ENCODE data around the gene TSPAN14. TPM values are rescaled to one million over a fixed set of nuclear protein-coding genes. Genes with fewer than 3 reads are reported as not detected.

TSPAN14 gene
- total and polyA plus RNA-seq, 2 of the 13 experiments (the other 11 are each of a cell fraction or from before 2014, with no cell fraction given), result 24.1 to 80.6 TPM

DNA sequence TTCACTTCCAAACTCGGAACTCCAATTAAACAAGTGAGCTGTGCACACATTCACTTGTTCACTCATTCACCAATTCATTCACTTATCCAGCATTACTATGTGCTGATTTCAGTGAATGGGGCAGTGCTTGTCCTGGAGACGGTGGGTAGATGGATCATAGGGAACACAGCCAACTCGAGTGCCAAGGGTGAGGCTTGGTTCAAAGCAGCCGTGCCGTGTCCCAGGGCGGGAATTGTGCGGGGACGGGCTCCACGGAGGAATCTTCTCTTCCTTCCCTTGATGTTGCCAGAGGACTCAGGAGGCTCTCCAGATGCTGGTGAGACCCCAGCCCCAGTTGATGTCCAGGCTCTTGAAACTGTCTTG is 86.5 kb downstream of the TSPAN14 start:
- no peaks in the 10 kb centered on the region for H3K4me1 ChIP-seq (ENCODE audit: insufficient read depth, low read length)
- H3K9me3 ChIP-seq (ENCODE audit: low read length), result no peaks in the 10 kb centered on the region
- no peaks in the 10 kb centered on the region for H3K79me2 ChIP-seq (ENCODE audit: insufficient read depth, low read length)
- DNase-seq (ENCODE audit: low spot score) (no peak), FAIRE-seq (no peak), ATAC-seq (no peak)
- H3K4me3 ChIP-seq (replicated peaks in 1 of 3; ENCODE audit: insufficient read depth in 1 of 3, low read depth in 2 of 3, low read length in 3 of 3), result no peak overlapping the region
- no TSS peak for BruUV-seq (replicated peaks)
- H3K27ac ChIP-seq (ENCODE audit: extremely low read length, insufficient read depth, low read length), result no peak overlapping the region
- no peak overlapping the region for H2AFZ ChIP-seq (ENCODE audit: low read length)
- H3K36me3 ChIP-seq (replicated peaks in 1 of 2; ENCODE audit: control insufficient read depth in 1 of 2, insufficient read depth in 2 of 2, low read length in 2 of 2), result no peaks in the 10 kb centered on the region
- intact Hi-C loops (cut with micrococcal nuclease; ENCODE audit: unreplicated experiment) (no loop called here), in situ Hi-C loops (cut with HindIII; ENCODE audit: extremely low pct_ligation_motif_present, low pct_unique_long_range_greater_than_20kb) (no loop called here)
- POLR2A ChIA-PET, result no interaction called here
- H3K27me3 ChIP-seq (ENCODE audit: control insufficient read depth in 1 of 2, insufficient read depth in 2 of 2, low read length in 2 of 2), result peaks cover 5 to 22% of the 10 kb centered on the region in 2 experiments; a peak in 3 of 5 replicates
- 58% methylated on average over 9 of the region's 9 CpGs for WGBS (ENCODE audit: low lambda C conversion rate)
- no peak overlapping the region for H3K4me2 ChIP-seq (ENCODE audit: low read depth, low read length)
- CTCF ChIA-PET (ENCODE audit: low intra/inter-chr PET ratio, low total read pairs), result no interaction called here
- no peak overlapping the region for H3K9ac ChIP-seq (ENCODE audit: insufficient read depth, low read depth, low read length)
- no peaks in the 10 kb centered on the region for H4K20me1 ChIP-seq (ENCODE audit: insufficient read depth, low read length)
- no peak for TF ChIP-seq PBX3 (CRISPR knock-in tag; IDR thresholded peaks at IDR 0.05; ENCODE audit: borderline replicate concordance)
- no peak for TF ChIP-seq PHF21A (CRISPR knock-in tag; IDR thresholded peaks at IDR 0.05)
- TF ChIP-seq NFYC (CRISPR knock-in tag; IDR thresholded peaks at IDR 0.05), result no peak
- no peak for TF ChIP-seq ZNF598 (CRISPR knock-in tag; IDR thresholded peaks at IDR 0.05; ENCODE audit: borderline replicate concordance)
- TF ChIP-seq TRIM24 (CRISPR knock-in tag; IDR thresholded peaks at IDR 0.05), result no peak
- TF ChIP-seq HNRNPK (IDR thresholded peaks at IDR 0.05; ENCODE audit: low read depth, low read length, poor library complexity, severe bottlenecking), result no peak
- no peak for TF ChIP-seq ZNF30 (CRISPR knock-in tag; IDR thresholded peaks at IDR 0.05)
- TF ChIP-seq ZZZ3 (CRISPR knock-in tag; IDR thresholded peaks at IDR 0.05; ENCODE audit: borderline replicate concordance), result no peak
- no peak for TF ChIP-seq PRPF4 (IDR thresholded peaks at IDR 0.05; ENCODE audit: low read depth, low read length, poor library complexity, severe bottlenecking)
